Stimulated activated naive CD8-positive, alpha-beta T cell treated with anti-CD3 and anti-CD28 coated beads, Interleukin-15, Interleukin-2, amounts not matched to agents 100 U/mL and 50 U/mL, for 24 hours (primary cell): ENCODE measurements around the gene PTPRG.

ENCODE experiments used
- ATAC-seq: fragments of 150-1000 bp; cut with Tn5 transposase; one replicate; pipeline ENCODE4 v1.10.0; 2021
- DNase-seq: peaks from one replicate; pipeline ENCODE4 v3.0.0; 2021

PTPRG gene

GRCh38 chr3:61866153-61866542 lies 304.8 kb downstream of the PTPRG start:
- ATAC-seq (no peak), DNase-seq (no peak)

GRCh38 chr3:61866961-61867461 lies 305.6 kb downstream of the PTPRG start:
- ATAC-seq, result no peak
- no peak for DNase-seq

GRCh38 chr3:61868499-61868898 lies 307.1 kb downstream of the PTPRG start:
- ATAC-seq (no peak), DNase-seq (no peak)

- DNase-seq (no peak), ATAC-seq (no peak)
These were observed 308.0 kb downstream of the PTPRG start for GRCh38 chr3:61869371-61869770.

DNA sequence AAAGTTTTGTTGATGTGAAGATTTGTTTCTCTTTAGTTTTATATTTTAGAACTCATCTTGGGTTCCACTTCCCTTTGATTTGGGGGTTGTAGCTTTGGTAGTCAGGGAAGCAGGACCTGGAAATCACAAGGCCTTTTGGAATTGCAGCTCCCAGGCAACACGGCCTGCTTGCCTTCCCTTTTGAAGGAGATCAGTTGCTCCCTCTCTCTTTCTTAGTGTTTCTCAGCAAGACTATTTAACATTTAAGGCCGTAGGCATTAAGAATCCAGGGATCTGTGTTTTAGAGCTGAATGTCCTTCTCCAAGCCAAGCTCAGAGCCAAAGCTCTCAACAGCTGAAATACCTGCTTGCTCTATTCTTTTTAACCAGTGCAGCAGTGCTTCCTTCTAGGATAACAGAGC lies 310.3 kb downstream of the PTPRG start:
- ATAC-seq (no peak), DNase-seq (no peak)

GRCh38 chr3:61872077-61872706 lies 310.8 kb downstream of the PTPRG start:
- no peak for ATAC-seq
- no peak for DNase-seq

DNA sequence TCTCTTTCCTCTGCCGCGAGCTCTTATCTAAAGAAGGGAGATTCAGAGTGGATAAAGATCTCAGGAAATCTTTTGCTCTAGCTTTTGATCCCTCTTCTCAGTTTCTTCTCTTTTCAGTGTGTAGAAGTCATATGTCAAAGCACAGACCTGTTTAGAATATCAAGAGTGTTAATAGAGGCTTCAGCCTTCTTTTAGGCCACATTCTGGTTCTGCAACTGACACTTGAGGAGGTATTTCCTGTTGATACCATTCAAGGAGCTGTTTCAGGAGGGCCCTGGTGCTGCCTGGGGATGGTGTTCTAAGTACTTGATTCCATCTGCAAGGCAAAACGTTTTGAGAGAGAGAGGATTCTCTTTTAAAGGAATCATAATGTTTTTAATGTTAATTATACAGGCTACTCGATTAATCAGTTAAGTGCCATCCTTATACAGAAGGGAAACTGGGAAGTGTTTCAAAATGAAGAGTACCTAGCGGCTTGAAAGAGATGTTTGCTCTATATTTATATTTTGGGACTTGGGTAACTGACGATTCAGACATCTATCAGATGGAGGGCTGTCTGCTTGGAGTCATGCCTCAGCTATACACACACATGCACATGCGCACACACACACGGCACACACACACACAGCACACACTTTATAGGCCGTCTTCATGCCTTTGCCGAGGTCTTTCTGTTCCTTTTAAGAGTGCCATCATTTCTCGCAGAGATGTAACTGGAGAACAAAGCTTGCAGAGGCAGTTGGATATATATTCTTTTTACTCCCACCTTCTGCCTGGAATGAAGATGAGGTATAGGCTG lies 313.9 kb downstream of the PTPRG start:
- no peak for ATAC-seq
- DNase-seq, result no peak

GRCh38 chr3:61875976-61876671 lies 314.8 kb downstream of the PTPRG start:
- ATAC-seq (no peak), DNase-seq (no peak)

DNA sequence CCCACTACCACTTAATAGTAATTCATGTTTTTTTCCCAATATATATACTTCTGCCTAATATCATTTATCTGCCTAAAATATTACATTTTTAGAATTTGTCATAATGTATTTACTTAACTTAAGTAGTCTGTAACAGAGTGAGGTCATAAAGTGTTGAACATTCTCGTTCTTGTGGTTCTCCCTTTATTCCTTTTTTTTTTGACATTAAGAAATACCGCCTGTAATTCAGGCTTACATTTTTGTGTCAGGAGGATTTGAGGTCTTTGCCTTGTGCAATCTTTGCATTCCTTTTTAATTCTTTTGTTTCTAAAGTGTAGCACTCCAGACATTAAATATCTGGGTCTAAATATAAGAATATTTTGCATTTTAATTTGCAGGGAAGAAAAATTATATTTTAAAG lies 315.4 kb downstream of the PTPRG start:
- ATAC-seq (no peak), DNase-seq (no peak)

DNA sequence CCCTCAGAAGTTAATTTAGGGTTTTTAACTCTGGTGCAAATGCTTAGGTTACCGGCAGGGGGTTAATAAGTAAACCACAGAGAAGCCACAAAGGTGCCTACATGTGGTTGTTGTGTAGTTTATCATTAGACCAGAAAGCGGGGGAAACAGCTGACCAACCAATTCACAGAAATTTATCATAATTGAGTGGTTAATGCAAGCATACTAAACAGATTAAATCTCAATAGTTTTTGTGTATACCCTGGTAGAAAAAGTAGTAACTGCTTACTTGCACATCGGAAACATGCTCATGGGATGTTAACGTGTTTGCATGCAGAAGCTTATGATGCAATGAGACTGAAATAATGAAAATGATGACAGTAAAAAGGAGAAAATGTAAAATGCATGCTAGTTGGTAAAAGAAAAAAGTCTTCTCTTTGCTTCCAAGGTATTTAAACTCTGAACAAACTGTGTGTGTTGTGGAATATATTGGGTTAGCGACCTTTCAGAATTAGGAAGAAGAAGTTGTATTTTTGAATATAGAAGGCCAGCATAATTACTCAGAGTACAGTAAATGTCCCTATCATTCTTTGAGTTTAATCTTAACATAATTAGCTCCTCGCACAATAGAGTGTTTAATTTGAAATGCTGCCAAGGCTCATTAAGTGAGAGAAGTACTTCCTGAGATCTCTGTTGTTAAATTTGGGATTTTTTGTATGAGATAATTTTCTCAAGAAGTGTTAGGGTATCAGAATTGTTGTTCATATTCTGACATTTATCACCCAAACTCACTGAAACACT lies 316.2 kb downstream of the PTPRG start:
- ATAC-seq (no peak), DNase-seq (no peak)

DNA sequence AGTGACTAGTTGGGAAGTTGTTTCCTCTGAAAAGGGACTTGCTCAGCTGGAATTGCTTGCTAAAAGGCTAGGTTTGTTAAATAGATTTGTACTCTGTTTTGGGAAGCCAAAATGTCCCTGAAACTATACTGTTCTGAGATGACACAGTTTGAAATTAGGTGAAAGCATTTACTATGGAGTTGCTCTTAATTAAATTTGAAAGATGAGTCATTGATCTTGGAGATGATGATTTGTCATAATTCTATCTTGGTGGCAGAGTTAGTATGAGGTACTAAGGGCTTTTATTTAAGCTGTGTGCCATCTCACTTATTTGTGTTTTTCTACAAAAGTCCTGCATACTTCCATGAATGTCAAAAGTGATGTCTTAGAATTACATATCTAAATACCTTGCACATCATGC lies 320.9 kb downstream of the PTPRG start:
- DNase-seq (no peak), ATAC-seq (no peak)

DNA sequence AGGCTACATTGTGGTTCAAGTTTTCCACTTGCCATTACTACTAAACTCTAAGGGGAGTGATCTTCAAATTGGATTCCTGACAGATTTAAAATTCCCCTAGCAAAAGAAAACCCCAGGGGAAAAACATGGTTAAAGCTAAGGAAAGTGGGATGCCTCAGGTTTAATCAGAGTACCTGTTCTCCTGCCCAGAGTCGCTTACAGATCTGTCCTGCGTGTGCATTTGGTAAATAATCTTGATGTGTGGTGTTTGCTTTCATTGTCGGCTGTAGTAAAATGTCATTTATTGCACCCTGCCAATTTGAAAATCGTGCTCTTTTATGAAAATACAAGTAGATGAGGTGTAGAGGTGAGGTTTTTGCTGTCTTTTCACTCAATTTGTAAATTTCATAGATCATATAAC lies 323.4 kb downstream of the PTPRG start:
- no peak for ATAC-seq

GRCh38 chr3:61885414-61885813 lies 324.0 kb downstream of the PTPRG start:
- ATAC-seq (no peak), DNase-seq (no peak)

More for the DNA sequence above, 323.4 kb downstream of the PTPRG start:
- DNase-seq, result no peak

DNA sequence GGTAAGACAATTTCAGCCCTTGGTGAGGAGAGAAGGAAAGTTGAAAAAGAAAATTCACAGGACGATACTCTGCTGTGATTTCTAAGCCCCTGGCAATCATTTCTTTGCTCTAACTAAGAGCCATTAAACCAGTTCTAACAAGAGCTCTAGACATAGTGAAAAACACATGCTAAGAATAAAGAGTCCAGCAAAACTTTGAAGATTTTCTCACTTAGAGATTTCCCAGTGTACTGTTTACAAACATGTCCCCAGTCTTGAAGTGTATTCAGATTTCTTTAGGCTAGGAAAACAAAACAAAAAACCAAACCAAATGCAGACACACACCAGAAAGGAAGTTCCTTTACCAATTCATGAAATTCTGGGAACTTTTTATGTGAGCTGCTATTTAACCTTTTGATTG lies 325.8 kb downstream of the PTPRG start:
- ATAC-seq (no peak), DNase-seq (no peak)

GRCh38 chr3:61889259-61889658 lies 327.9 kb downstream of the PTPRG start:
- no peak for DNase-seq
- no peak for ATAC-seq

- DNase-seq, result no peak
- no peak for ATAC-seq
These were observed 328.8 kb downstream of the PTPRG start for GRCh38 chr3:61890167-61890566.

DNA sequence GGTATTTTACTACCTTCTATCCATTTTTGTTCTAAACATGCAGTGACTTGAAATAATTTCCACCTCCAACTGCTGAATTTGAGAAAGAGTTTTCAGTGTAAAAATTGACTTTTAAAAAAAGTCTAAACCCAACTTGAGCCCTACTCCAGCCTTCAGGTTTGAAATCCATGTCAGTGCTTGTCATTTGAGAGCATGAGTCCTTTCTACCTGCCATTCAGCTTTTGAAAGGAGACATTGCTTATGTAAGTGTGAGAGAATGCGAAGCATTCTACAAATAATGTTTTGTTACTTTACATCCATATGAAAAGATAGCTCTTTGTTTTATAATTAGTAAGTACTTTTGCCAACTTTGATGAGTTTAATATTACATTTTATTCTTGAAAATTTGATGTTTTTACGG lies 329.2 kb downstream of the PTPRG start:
- ATAC-seq (no peak), DNase-seq (no peak)

- DNase-seq, result no peak
- no peak for ATAC-seq
These were observed 331.5 kb downstream of the PTPRG start for GRCh38 chr3:61892891-61893290.

- no peak for DNase-seq
These were observed 332.6 kb downstream of the PTPRG start for GRCh38 chr3:61893840-61894566.

DNA sequence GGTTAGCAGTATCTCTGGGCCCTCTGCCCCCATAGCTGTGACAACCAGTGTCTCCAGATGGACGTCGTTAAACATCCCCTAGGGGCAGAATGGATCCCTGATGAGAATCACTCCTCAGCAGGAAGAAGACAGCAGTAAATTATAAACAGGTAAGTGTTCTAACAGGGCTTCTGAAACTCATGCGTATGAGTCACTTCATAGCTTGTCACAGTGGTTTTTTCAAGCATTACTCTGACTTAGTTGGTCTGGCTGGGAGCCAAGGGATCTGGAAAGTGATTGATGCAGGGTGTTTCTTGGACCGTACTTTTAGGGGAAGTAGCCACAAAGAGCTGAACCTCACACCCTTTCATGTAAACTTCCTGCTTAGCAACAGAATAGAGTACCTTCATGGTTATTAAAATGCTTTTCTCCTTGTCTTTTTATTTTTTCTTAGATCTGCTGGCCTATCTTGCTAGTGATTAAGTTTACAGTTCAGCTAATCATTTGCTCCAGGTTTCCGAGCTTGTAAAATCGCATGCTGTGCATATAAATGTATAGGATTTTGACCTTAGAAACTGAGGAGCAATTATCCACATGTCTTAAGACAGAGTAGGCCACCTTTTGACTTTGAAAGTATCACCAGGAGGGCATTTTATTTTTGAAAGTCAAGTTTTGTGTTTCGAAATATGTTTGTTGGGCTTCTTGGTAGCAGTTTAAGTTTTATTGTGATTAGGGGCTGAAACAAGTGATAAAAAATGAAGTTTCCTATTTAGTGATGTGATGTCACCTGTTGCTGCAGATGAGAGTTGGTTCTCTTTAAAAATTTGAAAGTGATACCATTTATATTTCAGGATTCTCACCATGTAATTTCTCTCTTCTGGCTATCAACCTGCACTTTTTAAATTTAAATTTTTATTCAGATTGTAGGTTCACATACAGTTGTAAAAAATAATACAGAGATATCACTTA lies 333.9 kb downstream of the PTPRG start:
- ATAC-seq, result peak; percentile 78
- DNase-seq, result peak; percentile 58

More at GRCh38 chr3:61893840-61894566, 332.6 kb downstream of the PTPRG start:
- ATAC-seq, result no peak
